ENCODE data around the gene ZFC3H1. TPM values are rescaled to one million over a fixed set of nuclear protein-coding genes. Genes with fewer than 3 reads are reported as not detected.
"Not testable (repeated sequence)": the region's sequence is repeated elsewhere in the genome, so short reads cannot be mapped to it uniquely, and the experiment has no call there.

Gene ZFC3H1, protein sequence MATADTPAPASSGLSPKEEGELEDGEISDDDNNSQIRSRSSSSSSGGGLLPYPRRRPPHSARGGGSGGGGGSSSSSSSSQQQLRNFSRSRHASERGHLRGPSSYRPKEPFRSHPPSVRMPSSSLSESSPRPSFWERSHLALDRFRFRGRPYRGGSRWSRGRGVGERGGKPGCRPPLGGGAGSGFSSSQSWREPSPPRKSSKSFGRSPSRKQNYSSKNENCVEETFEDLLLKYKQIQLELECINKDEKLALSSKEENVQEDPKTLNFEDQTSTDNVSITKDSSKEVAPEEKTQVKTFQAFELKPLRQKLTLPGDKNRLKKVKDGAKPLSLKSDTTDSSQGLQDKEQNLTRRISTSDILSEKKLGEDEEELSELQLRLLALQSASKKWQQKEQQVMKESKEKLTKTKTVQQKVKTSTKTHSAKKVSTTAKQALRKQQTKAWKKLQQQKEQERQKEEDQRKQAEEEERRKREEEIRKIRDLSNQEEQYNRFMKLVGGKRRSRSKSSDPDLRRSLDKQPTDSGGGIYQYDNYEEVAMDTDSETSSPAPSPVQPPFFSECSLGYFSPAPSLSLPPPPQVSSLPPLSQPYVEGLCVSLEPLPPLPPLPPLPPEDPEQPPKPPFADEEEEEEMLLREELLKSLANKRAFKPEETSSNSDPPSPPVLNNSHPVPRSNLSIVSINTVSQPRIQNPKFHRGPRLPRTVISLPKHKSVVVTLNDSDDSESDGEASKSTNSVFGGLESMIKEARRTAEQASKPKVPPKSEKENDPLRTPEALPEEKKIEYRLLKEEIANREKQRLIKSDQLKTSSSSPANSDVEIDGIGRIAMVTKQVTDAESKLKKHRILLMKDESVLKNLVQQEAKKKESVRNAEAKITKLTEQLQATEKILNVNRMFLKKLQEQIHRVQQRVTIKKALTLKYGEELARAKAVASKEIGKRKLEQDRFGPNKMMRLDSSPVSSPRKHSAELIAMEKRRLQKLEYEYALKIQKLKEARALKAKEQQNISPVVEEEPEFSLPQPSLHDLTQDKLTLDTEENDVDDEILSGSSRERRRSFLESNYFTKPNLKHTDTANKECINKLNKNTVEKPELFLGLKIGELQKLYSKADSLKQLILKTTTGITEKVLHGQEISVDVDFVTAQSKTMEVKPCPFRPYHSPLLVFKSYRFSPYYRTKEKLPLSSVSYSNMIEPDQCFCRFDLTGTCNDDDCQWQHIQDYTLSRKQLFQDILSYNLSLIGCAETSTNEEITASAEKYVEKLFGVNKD (N-terminal part only)
- 19.9 TPM for total RNA-seq
- long read RNA-seq, partial matches to known transcripts, result 7 of 11 reads
- long read RNA-seq, other reads (novel, unspliced or antisense), result 3 of 11 reads

DNA sequence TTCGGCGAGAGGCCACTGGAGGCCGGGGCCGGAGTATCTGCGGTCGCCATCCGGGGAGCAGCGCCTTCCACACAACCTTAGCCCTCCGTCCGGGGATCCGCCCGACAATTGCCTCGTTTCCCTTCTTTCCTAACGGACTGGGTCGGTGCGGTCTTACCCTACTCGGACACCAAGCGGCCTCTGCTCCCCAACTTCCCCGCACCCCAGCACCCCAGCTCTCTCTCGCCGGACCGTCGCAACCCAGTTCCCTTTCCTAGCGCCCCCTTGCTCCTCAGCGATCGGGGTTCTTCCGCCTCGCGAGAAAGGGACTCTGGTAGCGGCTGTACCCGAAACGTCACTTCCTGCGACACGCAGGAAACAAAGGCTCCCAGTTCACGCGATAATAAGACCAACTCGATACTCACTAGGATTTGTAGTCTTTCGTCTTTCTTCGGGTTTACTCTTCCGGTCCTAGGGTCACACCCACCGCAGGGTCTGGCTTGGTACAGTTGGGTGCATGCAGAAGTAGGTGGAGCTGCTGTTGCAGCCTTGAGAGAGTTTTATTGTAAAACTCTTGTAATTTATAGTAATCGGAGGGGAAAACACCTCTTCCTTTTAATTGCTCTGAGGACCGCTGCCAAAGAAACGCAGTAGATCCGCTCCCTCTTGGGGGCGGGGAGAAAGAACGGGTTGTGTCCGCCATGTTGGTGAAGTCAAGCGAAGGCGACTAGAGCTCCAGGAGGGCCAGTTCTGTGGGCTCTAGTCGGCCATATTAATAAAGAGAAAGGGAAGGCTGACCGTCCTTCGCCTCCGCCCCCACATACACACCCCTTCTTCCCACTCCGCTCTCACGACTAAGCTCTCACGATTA, at the start of gene ZFC3H1, which contains the start of gene THAP2:
ZFC3H1 (minus strand) TSS at position 288 of the 850 bp plus-strand sequence; CDS start at position 50, 238 bp downstream.
THAP2 (plus strand) TSS at position 741 of the 850 bp plus-strand sequence. CDS start 209 bp downstream, outside the sequence.
- intact Hi-C loops (cut with DNase I), result loop anchor here (1.0 kb wide), 2 partner anchors 23 to 91 kb away; partner anchors contain the start of genes RAB21 and TMEM19
- peak; percentile 98 for DNase-seq (ENCODE audit: low spot score)

DNA sequence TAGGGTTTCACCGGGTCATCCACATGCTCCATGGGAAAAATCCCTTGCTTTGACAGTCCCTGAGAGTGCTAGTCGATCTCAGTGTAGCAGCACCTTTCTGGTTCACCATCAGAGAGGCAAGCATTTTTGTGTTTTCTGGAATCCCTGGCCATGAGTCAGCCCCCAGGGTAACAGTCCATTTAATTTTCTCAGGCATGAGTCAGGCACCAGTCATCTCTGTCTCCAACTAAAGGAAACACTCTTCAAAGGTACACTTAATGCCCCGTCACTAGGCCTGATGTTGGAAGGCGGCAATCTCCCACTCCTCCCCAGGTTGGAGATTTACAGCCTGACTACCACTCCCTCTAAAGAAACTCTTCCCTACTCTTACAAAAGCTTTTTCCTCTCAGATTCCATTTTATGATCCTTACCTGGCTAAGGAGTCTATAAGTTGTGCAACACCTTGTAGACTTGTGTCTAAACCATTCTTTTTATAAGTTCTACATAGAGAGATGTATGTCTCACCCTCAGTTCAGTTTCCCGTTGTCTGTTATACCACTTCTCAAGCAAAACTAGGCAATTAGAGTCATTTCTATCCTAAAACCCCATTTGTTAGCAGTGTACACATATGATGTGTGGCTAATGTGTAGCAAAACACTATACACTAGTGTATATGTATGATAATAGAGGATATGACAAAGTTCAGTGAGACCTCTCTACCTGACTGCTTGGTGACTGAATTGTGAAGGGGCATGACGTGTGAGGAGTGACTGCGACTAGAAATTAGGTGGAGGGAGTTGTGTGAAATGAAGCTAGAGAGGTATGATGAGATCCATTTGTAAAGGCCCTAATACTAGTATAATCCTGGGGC, 46.9 kb upstream of the ZFC3H1 start:
- no peak for DNase-seq (ENCODE audit: low spot score)
- intact Hi-C loops (cut with DNase I), result no loop called here

DNA sequence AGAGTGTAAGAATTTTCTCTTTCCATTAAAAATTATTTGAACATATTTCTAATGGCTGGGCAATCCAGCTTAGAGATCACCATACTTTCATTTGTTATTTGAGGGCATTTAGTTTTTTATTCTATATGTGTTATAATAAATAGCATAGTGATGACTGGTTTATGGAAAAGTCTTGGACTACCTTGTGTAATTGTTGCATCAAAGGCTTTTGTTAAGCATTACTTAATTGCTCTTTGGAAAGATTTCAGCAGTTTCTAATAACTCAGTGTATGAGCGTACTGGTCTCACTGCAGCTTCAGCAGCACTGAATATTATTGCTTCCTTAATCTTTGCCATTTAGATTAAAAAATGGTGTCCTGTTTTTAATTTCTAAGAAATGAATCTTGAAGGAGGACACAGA, 45.0 kb upstream of the ZFC3H1 start:
- no peak for DNase-seq (ENCODE audit: low spot score)
- intact Hi-C loops (cut with DNase I), result no loop called here

DNA sequence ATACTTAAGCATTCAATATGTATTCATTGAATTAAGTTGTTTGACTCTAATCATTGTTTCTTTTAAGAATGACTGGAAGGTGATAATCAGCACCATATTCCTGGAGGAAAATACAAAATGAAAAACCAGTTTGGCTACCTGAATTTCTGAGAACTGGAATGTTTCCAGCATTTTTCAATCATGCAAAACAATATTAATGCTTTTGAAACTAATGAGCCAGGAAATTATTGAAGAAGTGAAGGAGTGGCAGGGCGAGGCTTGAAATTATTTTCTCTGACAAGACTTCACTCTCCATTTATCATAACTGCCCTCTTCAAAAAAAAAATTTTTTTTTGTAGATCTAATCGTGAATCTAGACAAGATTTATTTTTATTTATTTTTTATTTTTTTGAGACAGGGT, 41.3 kb upstream of the ZFC3H1 start:
- intact Hi-C loops (cut with DNase I), result no loop called here
- DNase-seq (ENCODE audit: low spot score), result no peak

DNA sequence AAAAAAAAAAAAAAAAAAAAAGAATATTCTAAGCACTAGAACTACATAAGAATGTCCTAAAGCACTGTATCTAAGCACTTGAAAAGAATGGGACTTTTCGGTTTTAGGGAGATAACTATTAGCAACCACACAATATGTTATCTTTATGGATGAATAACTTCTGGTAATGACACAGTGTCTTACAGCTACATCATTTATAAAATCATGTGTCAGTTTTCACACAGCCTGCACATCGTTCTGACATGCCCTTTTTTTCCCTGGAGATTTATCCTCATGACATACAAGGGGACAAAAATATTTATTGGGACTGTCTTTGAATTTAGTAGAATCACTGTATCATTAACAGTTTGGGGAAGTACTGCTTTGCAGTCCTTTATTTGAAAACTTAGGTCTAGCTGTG, 39.6 kb upstream of the ZFC3H1 start:
- intact Hi-C loops (cut with DNase I), result no loop called here
- no peak for DNase-seq (ENCODE audit: low spot score)

DNA sequence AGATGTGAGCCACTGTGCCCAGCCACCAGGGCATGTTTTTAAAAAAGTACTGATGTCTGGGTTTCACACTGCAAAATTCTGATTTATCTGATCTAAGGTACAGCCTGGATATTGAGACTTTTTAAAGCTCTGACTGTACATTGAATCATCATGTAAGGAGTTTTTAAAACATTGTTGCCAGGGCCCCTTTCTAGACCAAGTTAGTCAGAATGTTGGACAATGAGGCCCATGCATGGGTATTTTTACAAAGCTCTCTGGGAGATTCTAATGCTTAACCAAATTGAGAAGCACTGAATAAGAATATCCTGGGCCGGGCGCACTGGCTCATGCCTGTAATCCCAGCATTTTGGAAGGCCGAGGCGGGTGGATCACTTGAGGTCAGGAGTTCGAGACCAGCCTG, 38.9 kb upstream of the ZFC3H1 start:
- DNase-seq (ENCODE audit: low spot score), result no peak
- intact Hi-C loops (cut with DNase I), result no loop called here

DNA sequence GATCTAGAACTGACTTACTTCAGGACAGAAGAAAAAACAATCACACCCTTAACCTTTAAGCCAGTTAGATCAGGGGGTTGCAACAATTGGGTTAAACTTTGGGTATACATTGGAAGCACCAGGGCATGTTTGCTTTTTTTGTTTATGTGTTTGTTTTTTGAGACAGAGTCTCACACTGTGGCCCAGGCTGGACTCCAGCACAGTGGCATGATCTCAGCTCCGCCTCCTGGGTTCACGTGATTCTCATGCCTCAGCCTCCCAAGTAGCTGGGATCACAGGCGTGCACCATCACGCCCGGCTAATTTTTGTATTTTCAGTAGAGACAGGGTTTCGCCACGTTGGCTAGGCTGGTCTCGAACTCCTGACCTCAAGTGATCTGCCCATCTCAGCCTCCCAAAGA, 38.5 kb upstream of the ZFC3H1 start:
- intact Hi-C loops (cut with DNase I); DNase-seq (ENCODE audit: low spot score): not testable (repeated sequence)

DNA sequence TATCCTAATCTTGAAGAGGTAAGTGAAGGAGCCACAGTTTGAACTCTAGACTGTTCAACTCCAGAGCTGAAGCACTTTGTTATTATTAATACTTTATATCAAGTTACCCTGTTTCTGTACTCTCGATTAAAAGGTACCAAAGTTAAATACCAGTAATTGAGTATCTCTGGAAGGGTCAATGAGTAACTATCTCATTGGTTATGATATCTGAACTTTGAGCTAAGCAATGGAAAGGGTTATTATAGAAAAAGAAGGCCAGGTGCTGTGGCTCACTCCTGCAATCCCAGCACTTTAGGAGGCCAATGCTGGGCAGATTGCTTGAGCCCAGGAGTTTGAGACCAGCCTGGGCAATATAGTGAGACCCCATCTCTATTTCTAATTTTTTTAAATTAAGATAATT, 32.1 kb upstream of the ZFC3H1 start:
- intact Hi-C loops (cut with DNase I), result no loop called here
- no peak for DNase-seq (ENCODE audit: low spot score)

DNA sequence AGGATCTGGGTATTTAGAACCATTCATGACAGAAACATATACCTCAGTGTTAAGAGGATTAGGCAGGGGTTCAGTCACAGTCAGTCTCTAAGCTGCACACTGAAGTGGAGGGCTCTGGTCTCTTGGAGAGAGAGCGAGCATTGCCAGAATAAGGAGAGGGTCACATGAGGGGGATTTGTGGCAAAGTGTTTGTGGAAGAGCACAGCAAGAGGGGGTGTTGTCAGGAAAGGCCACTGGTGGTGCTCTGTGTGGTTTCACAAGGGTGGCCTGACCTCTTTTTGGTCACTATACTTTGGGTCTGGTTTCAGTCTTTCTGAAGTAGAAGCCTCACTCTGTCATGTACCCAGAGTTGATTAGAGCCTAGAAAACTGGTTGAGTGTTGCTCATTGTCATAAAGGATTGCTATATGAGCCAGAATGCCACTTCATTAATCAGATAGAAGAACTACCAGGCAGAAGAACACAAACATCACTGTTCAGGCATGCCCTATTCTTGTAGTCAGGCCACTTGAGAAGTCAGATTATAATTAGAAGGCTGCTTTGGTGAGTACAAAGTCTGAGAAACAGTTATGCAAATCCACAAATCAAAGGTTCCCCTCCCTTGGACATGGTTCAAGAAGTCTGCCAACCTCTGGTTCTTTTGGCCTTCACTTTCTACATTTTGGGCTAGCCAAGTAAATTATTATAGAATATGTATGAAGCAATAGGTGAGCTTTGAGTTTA, 30.6 kb upstream of the ZFC3H1 start:
- intact Hi-C loops (cut with DNase I), result no loop called here
- DNase-seq (ENCODE audit: low spot score), result no peak

DNA sequence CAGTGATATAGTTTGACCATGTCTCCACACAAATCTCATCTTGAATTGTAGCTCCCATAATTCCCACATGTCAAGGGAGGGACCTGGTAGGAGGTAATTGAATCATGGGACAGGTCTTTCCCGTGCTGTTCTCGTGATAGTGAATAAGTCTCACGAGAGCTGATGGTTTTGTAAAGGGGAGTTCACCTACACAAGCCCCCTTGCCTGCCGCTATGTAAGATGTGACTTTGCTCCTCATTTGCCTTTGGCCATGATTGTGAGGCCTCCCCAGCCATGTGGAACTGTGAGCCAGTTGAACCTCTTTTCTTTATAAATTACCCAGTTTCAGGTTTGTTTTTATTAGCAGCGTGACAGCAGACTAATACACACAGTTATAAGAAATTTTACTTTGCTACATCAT, 30.0 kb upstream of the ZFC3H1 start:
- intact Hi-C loops (cut with DNase I); DNase-seq (ENCODE audit: low spot score): not testable (repeated sequence)

DNA sequence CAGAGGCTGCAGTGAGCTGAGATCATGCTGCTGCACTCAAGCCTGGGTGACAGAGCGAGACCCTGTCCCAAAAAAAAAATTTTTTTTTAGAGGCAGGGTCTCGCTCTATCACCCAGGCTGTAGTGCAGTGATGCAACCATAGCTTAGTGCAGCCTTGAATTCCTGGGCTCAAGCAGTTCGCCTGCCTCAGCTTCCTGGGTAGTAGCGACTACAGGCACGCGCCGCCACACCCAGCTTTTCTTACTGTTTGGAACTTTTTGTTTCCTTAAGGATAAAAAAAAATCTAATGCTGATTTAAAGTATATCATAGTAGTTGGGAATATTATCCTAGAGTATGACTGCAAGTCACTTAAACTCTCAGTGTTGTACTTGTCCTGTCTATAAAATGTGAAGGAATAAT, 29.5 kb upstream of the ZFC3H1 start:
- intact Hi-C loops (cut with DNase I), result no loop called here
- DNase-seq (ENCODE audit: low spot score), result no peak

DNA sequence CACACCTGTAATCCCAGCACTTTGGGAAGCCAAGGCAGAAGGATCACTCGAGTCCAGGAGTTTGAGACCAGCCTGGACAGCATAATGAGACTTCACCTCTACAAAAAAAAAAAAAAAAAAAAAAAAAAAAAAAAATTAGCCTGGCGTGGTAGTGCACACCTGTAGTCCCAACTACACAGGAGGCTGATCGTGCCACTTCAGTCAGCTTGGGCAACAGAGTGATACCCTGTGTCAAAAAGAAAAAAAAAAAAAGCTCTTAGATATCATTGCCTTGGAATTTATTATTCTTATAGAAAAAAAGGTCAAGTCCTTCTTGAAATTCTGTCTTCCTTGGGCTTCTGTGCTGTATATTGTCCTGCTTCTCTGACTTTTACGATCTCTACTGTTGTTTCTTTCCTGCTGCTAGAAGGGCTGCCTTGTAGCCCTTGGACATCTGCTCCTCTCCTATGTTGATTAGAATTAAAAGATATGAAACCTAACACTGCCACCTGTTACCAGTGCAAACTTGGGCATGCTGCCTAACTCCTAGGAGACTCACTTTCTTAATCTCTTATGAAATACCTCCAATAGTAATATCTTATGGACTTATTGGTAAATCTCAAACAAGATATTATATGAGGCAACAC, 28.0 kb upstream of the ZFC3H1 start:
- intact Hi-C loops (cut with DNase I), result no loop called here
- no peak for DNase-seq (ENCODE audit: low spot score)

DNA sequence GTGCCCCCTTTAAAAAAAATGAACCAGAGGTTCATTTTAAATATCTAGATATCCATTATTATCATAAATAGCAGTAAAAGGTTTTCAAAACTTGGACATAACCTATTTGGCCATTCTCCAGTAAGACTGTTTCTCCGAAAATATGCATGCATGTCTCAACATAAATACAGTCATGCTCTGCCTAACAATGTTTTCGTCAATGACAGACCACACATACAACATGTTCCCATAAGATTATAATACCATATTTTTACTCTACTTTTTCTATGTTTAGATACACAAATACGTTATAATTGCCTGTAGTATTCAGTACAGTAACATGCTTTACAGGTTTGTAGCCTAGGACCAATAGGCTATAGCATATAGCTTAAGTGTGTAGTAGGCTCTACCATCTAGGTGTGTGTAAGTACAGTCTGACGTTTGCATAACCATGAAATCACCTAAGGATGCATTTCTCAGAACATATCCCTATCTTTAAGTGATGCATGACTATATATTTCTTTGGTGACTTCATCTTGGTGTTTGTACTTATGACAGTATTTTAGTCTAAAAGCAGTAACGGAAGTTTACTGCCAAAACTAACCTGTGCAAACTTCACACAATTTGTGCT, 25.4 kb upstream of the ZFC3H1 start:
- intact Hi-C loops (cut with DNase I), result loop anchor here (10.0 kb wide), 1 partner anchor 156 kb away; no protein-coding TSS in a partner anchor
- DNase-seq (ENCODE audit: low spot score), result no peak

DNA sequence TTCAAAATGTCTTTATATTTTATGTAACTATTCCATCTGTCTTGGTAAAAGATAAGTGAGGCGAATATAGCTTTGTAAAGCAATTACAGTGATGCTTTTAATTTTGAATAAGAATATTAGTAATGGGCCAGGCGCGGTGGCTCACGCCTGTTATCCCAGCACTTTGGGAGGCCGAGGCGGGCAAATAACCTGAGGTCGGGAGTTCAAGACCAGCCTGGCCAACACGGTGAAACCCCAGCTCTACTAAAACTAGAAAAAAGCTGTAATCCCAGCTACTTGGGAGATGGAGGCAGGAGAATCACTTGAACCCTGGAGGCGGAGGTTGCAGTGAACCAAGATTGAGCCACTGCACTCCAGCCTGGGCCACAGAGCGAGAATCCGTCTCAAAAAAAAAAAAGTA, 23.5 kb upstream of the ZFC3H1 start:
- intact Hi-C loops (cut with DNase I), result loop anchor here (2.0 to 10.0 kb wide), 2 partner anchors 68 to 158 kb away; partner anchors contain the start of gene RAB21

DNA sequence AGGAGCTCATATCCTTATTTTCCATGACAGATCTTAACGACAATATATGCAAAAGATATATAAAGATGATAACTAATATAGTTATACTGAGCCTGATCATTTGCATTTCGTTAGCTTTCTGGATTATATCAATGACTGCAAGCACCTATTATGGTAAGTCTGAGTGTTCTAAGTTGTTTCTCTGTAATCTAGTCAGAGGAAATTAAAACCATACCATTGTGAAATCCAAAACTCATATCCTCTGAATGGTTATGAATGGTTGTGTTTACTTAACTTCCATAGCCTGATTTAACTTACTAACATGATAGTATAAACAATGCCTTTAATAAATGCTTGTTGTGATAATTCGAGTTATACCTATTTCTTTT, 23.0 kb upstream of the ZFC3H1 start:
- DNase-seq (ENCODE audit: low spot score), result no peak

More for the DNA sequence above, 23.5 kb upstream of the ZFC3H1 start:
- not testable (repeated sequence) for DNase-seq (ENCODE audit: low spot score)

More for the DNA sequence above, 23.0 kb upstream of the ZFC3H1 start:
- intact Hi-C loops (cut with DNase I), result loop anchor here (1.0 to 10.0 kb wide), 3 partner anchors 22 to 158 kb away; partner anchors contain the start of genes RAB21 and THAP2
